Kidney tubule cell (primary cell): ENCODE results near the gene PRR5L.
A peak's percentile ranks its signal among the peaks of the same experiment; 100 is the strongest.
"Not testable (repeated sequence)": the region's sequence is repeated elsewhere in the genome, so short reads cannot be mapped to it uniquely, and the experiment has no call there.

Source experiments
- DNase-seq: peaks from one replicate; pipeline ENCODE4 v3.0.0-alpha.2; 2018; ENCODE audit warnings: low spot score

PRR5L gene

DNA sequence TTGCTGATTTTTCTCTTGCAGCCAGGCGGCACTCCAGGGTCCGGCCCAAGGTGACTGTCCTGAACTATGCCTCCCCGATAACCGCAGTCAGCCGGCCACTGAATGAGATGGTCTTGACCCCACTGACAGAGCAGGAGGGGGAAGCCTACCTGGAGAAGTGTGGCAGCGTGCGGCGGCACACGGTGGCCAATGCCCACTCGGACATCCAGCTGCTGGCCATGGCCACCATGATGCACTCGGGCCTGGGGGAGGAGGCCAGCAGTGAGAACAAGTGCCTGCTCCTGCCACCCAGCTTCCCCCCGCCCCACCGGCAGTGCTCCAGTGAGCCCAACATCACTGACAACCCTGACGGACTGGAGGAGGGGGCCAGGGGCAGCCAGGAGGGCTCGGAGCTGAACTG, 166.2 kb downstream of the PRR5L start:
- DNase-seq: no peak

DNA sequence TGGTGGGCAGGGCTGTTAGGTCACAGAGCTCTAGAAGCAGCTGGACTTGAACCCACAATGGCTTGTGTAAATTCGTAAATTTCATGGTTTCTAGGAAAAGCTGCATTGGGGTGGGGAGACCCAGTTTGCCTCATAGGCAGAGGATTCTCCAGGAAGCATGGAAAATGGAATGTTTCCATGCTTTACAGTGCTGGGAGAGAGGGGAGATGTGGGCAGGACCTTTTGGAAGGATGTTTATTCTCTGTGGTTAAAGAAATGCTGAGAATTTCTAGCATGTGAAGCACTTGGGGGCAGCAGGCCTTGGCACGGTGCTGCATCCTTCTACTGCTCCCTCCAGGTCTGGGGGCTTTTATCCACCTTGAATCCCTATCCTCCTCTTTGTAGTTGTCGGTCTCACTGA, 167.7 kb downstream of the PRR5L start:
- no peak for DNase-seq

DNA sequence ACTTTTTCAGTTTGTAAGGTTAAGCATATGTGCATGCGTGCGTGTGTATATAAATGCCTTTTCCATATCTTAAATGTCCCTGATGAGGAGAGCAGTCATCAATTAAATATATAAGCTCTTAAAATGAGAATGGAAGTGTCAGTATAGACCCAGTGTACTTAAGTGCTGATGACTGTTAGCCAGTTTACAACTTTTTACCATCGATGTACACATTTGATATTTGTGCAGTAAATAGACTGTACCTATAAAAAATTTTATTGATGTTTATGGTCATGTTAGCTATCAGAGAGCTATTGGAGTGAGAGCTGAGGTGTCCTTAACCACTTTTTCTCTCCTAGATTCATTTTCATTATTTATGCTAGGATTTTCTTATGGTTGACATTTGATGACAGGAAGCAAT, 168.6 kb downstream of the PRR5L start:
- DNase-seq: no peak

DNA sequence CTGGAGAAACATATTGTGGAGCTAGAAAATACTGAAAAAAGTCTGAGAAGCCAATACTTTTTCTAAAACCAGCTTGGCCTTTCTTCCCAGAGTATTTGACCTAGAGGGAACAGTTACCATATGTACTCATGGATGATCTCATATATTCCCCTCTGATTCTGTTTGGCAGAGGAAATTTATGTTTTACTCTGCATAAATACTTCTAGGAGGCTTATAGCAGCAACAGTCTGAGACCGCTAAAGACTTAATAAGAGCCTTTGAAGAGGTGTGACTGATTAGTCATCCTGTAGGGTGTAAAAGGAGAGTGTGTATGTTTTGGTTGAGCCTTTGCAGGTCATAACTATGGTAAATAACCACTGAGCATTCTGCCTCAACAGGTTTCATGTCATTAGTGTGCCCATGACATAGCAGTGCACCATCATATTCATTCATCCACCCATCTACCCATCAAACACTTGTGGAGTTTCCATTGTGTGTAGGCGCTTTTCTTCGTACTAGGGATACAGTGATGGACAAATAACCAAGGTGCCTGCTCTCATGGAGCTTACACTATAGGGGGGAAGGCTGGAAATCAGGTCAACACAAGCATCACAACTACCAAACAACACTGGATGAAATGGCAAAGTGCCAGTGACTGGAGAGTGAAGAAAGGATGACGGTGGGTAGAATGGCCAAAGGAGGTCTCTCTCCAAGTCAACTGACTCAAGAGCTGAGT, 169.5 kb downstream of the PRR5L start:
- DNase-seq: no peak

DNA sequence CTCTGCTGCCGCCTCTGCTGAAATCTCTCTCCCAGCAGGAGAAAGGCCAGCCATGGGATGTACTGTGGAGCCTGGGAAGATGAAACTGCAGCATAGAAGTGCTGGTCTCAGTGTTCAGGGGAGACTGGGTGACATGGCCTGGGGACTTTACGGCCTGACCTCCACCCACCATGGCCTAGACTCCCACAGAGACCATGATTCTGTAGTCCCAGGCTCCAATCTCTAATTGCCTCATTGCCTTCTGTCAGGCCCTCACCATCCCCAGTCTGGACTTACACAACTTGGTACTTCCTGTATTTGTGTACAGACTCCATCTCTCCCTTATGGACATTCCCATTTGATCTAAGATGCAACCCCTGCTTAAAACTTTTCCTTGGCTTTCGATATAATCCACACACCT, 170.9 kb downstream of the PRR5L start:
- DNase-seq: no peak

DNA sequence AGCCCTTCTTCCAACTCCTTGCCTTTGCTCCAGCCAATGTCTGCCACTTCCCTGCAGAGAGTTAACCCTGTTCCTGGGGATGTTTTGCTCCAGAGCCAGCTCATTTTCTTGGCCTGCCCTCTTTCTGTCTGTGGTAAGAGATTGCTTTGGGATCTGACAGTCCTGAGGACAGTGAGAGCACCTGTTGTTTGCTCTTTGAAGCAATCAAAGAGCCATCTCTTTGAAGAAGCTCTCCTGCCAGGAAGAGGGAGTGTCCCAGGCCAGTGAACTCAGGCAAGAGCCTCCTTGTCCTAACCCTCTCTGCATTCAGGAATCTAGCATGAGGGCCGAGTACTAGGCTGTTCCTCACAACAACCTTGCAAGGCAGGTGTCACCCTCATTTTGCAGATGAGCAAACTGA, 171.8 kb downstream of the PRR5L start:
- DNase-seq: no peak

DNA sequence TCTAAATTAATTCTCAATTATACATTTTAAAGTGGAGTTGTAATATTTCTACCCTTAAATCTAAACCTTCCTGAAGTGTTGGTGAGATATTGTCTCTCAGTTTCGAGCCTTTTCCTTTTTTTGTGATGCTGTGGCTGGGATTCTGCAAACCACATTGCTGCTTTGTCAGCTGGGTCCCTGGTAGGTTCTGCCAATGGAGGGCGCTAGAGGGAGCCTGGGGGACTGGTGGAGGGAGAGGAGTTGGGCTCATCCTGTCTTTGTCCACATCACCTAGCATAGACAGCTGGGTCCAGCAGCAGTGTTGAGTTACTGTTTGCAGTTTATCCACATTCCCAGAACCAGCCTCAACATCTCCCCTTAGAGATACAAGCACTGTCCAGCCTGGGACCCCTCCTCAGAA, 173.0 kb downstream of the PRR5L start:
- DNase-seq: peak; percentile 26

DNA sequence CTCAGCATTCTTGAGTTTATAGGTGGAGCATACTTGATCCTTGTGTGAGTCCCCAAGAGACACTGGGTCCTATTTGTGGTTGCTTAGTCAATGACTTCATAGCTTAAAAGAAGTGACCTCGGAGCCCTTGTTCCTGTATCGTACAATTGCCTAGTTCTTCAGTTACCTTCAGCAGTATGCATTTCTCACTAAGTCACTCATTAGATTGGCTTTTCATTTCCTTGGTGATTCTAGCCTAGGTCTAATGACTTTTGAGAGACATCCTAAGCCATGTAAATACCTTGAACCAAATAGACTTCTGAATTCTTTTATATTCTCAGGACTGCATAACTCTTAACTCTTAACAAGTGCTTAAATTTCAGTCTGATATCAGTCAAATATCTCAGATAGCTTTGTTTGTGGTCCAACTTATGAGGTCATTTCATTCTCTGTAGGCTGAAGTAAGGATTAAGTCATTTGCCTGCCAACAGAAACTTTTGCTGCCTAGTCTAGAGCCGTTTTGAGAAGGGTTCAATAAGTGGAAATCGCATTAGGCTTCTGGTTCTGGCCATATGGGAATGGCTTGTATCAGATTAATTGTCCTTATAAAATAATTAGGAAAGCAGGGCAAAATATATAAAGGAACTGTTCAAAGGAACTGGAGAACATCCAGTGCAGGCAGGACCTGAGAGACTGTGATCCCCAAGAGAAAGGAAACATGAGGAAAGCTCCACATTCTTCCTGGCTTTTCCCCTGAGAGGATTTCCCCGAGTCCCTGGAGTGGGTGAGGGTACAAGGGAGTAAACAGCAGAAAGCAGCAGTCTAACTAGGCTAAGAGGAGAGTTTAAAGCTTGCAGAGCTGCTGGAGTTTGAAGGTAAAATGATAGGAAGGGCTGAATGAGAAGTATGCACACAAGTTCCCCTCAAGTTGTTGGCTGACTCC, 174.1 kb downstream of the PRR5L start:
- DNase-seq: peak; percentile 87

DNA sequence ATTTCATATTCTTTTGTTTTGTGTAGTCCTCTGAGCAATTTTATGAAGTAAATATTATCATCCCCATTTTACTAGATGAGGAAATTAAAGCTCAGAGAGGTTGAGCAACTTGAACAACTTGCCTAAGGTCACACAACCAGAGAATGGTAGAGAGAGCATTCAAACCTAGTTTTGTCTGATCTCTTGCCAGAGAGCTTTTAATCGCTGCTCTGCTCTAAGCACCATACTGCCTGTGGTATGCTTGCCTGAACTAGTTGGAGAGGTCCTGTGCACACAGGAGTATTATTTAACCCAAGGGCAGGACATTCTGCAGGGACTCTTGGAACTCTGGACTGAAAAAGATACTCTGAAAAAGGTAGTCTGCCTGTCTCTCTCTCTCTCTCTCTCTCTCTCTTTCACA, 175.5 kb downstream of the PRR5L start:
- no peak for DNase-seq

DNA sequence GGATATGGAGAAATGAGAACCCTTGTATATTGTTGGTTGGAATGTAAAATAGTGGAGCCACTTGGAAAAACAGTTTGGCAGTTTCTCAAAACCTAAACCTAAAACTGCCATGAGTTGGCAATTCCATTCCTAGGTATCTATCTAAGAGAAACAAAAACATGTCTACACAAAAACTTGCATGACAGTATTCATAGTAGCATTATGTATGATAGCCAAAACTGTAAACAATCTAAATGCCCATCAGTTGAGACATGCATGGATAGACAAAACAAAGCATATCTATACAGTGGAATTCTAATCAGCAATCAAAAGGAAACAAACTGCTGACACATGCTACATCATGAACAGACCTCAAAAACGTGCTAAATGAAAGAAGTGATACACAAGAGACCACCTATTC, 179.1 kb downstream of the PRR5L start:
- DNase-seq: no peak

DNA sequence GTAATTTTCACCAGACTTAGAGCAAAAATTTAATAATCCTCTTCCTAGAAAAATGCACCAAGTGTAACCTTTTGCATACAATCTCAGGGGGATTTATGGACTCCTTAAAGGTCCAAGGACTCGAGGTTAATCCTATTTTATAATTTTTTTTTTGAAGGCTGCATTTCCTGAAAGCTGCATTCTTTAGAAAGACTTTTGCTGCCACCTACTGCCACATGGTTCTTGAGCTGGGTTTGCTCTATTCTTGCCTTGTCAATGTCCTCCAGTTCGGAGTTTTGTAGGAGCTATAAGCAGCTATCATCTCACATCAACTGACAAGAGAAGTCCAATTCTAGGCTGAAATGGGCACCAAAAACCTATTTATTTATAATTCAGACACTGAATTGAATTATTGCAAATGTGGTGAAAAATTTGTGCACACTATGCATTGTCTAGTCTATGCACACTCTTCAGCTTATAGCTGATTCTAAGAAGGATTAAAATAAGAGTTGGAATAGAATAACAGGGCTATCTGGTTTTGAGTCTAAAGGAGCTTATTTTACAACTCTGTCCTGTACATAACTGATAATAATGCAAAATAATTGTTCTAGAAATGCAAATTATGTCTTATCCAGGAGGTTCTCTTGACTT, 182.7 kb downstream of the PRR5L start:
- DNase-seq: peak; percentile 53

DNA sequence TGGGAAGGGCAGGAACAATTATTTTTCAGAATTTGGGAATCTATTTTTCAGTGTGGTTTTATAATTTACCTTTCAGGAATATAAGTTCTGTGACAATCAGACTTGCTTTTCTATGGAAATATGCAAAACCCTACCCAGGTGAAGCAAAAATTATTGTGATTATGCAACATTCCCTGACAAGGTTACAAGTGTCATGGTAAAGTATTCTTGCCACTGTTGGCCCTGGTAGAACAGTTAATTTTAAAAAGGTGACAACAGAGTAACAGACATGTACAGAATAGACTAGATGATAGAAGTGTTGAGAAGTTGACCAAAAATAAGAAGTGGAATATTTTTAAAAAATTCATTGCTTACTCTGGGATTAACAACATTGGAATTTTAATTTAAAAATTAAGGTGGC, 184.7 kb downstream of the PRR5L start:
- DNase-seq: no peak

DNA sequence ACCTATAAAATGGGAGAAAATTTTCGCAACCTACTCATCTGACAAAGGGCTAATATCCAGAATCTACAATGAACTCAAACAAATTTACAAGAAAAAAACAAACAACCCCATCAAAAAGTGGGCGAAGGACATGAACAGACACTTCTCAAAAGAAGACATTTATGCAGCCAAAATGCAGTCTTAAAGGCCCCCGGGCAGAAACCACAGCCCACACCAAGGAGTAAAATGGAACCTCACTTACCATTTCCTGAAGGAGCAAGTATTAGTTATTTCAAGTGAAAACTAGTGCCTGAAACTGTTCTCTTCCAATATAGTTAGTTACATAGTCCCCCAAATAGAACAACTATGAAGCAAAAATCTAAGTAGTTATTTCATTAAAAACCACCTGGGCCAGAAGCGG, 187.0 kb downstream of the PRR5L start:
- not testable (repeated sequence) for DNase-seq

DNA sequence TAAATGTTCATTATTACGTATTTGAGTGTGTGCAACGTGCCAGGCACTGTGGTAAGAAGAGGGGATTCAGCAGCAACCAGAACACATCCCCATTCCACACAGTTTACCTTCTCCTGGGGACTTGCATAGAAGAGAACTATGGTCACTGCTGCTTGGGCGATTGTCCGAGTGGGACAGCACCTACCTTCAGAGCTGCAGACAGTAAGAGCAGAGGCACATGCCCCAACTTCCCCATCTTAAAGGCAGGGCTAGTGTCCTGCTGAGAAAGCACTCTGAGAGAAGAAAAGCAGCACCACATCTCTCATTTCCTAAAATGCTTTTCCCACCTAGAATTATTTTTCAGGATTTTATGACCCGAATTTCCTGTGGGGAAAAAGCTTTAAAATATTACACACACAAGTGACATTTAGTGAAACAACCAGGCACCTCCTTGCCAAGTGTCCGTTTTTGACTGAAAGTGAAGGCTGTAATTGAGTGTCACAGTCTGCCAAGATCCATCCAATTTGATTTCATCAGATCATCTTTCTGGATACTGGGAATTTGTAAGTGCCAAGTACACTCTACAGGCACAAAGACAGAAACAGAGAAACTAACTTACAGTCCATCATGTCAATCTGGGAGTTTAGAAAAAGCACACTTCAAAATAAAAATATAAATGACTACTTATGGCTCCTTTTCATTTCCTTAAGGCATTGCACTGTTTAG, 189.4 kb downstream of the PRR5L start:
- DNase-seq: no peak

DNA sequence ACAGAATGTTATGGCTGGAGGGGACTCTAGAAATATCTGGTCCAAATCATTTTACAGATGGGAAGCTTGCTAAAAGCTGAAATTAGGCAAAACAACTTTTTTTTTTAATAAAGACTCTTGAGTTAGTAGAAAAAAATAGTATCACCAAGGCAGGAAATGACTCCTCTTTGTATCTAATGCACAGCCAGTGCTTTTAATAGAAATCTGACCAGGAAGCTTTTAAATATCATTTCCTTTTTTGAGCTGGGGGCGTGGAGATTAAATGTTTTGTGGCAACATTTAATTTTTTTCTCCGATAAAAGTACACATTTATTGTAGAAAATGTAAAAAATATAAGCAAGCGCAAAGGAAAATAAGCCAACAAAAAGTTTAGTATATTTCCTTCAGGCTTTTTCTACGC, 191.5 kb downstream of the PRR5L start:
- DNase-seq: no peak

DNA sequence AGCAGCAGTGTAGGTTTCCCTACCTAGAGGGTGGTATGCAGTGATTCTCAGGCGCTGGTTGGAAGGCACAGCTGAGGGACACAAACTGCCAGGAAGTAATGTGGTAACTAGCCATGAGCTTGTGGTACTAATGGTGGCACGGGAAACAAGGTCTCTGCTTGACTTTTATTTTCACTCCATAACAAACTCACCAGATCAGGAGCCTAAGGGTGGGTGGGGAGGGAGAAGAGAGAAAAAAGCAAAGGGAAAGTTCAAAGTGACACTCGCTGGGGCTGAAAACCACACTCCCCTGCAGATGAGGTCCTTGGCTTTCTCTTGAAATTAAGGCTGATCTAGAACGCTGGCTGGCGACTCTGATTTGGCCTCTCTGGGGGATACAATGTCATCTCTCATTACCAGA, 192.0 kb downstream of the PRR5L start:
- DNase-seq: no peak

DNA sequence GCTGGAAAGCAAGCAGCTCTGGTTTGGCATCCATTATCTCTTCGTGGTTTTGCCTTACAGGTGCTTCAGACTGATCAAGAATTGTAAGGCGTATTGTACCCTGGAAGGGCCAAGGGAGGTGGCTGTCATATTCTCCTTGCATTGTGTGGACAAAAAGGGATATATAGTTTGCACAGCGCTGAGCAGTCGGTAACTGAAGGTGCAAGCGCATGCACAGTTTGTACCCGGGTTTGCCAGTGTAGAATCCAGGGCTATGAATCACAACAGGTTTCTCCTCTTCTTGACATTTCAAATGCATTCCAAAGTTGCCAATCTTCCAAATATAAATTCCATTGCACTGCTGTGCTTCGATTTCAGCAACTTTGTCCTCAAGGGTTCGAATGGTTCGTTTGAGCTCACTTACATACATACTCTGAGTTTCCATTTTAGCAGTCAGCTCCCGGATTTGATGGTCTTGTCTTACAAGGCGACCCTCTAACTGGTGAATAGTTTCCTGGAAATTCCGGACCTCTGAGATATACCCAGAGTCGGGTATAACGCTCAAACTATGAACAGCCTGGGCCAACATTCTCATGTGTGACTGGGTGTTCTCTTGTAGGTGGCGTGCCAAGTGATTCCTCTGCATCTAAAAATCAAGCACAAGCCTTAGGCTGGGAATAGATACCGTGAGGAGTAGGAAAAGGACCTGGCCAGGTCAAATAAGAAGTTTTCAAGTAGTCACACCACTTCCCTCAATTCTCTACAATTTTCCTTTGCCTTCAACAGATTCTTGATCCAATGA, 194.1 kb downstream of the PRR5L start:
- DNase-seq: no peak

DNA sequence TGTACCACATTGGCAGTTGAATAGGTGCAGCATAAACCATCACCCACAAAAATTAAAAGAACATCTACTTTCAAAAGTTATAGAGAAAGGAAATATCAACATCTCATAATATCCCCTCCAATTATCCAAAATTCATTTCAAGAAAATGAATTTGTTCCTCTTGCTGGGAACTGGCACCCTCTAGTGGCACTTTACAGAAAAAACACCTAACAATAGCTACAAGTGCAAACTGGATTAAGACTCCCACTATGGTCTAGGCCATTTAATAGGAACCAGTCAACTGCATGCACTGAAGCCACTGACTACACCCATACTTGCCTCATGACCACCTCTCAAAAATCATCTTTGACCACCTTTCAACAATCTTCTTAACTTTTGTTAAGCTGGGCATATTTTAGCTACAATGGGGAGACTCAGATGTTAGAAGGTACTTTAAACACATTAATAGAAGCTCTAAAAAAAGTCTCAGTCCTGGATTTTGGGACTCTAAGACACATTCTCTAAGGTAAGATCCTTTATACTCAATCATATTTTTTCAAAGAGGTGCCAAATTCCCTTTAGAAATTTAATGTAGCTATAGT, 196.7 kb downstream of the PRR5L start:
- DNase-seq: peak; percentile 52

DNA sequence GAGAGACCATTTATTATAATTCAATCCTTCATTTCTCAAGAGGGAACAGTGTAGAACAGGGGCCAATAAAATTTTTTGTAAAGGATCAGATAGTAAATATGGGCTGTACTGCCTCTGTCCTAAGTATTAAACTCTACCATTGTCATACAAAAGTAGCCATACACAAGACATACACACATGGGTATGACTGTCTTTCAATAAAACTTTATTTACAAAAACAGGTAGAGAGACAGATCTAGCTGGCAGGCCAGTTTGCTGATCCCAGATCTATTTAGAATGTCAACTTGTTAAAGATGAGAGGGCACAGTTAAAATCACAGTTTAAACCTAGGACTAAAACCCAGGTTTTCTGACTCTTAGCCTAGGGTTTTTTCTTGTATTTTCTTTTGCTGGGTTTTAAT, 197.2 kb downstream of the PRR5L start:
- no peak for DNase-seq

DNA sequence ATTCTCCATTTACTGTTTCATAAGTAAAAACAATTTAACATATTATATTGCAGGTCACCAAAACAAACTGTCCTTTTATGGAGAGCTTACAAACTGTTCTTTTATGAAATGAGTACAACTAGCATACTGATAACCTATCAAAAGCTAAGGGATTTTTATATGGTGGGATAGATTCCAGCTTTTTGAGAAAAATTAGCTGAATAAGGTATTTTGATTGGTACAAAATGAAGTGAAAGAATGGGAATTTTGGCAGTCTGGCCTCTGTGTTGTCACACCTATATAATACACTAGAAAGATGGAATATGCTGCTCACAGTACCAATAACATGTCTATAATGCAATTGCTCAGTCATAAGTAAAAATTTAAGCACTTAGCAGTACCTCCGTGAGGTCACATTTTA, 202.6 kb downstream of the PRR5L start:
- no peak for DNase-seq

DNA sequence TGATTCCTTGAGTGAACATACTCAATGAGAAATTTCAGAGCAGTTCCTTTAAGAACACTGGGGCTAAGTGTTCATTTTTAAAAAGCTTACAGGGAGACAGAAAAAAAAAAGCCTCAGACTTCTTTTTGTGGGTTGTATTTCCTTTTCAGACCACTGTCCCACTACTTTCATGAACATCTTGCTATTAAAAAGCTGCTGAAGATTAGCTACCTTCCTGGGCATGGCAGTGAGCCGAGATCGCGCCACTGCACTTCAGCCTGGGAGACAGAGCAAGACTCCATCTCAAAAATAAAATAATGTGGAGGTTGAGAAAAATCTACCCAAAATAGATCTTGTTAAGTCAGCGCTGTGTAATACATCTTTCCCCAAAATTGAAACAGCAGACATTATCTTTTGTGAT, 203.2 kb downstream of the PRR5L start:
- no peak for DNase-seq
